GM12872 (cell line): ENCODE measurements around the gene TPT1.

Experiments used
- CTCF ChIP-seq: IDR thresholded peaks from 3 replicates; pipeline ENCODE4 v1.5.1; 2011; ENCODE audit warnings: low read depth, mild to moderate bottlenecking, low read length, moderate library complexity; ENCODE audit not compliant: insufficient read depth

Gene TPT1

GRCh38 chr13:45341034-45341798 is at the start of gene TPT1:
Gene TPT1 (minus strand): TSS chr13:45341183. CDS start chr13:45341069, 114 bp downstream.
- no peak for TF ChIP-seq CTCF

DNA sequence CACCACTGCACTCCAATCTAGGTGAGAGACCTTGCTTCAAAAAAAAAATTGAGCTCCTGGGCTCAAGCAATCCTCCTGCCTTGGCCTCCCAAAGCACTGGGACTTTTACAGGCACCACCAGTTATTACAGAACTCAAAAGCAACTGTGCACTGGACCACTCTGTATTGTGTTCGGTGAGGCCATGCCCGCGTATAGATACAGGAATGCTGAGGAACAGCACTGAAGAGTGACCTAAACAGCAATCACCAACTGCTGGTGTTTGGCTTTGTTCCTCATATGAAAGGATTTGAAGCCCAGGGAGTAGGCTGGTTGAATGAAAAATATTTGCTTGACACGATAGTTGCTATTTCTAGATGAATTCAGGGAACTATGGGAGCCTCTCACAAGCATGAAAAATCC is 47.7 kb upstream of the TPT1 start:
- TF ChIP-seq CTCF: no peak

DNA sequence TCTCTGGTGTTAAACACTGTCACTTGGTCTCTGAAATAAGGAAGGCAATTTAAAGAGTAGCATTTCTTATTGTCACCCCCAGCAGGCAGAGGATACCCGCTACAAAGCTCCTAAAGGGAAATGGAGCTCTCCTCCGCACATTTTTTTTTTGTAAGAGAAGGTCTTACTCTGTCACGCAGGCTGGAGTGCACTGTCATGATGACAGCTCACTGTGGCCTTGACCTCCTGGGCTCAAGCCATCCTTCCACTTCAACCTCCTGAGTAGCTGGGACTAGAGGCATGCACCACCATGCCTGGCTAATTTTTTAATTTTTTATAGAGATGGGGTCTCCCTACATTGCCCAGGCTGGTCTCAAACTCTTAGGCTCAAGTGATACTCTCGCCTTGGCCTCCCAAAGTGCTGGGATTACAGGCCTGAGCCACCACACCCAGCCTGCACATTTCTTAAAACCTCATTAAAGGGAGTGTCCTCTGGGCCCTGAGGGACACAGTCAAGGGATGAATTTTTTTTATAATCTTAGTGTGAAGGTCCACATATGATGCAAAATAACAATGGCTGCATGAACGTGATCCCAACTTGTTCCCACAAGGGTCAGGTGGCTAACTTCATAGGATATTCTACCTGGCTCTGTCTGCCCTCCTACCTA is 45.0 kb upstream of the TPT1 start:
- TF ChIP-seq CTCF: no peak

DNA sequence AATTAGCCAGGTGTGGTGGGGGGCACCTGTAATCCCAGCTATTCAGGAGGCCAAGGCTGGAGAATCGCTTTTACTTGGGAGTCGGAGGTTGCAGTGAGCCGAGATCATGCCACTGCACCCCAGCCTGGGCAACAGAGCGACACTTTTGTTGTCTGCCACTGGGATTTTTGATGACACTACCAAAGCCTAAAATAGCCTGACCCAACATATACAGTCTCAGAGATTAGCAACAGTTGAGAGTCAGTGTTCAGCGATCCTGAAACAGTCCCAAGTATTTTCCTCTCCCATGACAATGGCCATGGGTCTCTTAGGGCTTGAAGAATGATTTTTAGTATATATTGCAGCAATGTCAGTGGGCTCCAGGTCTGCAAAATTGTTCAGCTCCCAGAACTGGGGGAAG is 44.3 kb upstream of the TPT1 start:
- no peak for TF ChIP-seq CTCF

DNA sequence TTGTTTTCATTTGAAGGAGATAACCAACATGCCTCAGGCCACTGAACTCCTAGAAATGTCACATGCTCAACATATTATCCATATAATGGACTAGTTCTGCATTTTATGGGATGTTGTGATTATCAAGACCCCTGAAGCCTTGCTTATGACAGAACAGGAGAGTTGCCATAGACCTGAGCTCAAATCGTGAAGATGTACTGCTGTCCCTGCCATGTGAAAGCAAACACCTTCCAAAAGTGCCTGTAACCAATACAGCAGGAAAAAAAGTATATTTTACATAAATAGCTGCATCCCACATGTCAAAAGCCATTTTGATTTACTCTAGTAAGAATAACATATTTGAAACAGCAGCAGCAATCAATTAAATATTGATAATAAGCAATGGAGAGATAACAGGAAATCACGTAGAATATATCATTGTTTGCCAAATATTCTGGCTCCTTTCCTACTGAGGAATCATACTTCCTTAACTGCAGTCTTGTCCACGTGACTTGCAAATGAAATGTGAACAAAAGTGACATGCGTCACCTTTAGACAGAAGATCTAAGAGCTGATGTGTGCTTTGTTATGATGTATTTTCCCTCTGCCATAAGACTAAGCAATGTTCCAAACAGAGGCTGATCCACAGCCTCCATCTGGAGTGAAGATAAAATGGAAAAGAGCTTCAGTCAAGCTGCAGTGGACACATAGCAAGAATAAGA is 43.6 kb upstream of the TPT1 start:
- TF ChIP-seq CTCF: no peak

DNA sequence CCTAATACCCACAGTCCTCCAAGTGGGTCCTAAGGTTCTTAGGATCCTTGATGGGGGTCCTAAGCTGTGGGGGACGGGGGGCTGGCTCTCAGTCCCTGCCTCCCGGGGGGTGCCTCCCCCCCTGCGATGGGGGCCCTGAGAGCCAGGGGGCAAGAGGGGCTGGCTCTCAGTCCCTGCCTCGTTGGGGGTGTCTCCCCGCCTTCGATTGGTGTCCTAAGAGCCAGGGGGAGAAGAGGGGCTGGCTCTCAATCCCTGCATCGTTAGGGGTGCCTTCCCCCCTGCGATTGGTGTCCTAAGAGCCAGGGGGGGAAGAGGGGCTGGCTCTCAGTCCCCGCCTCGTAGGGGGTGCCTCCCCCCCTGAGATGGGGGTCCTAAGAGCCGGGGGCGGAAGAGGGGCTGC is 40.2 kb upstream of the TPT1 start:
- no peak for TF ChIP-seq CTCF

- TF ChIP-seq CTCF: no peak
Observed at GRCh38 chr13:45374917-45375316, 33.9 kb upstream of the TPT1 start.
